GM20000 (cell line): ENCODE data around the gene RAB33B.
"Not testable (repeated sequence)": the region's sequence is repeated elsewhere in the genome, so short reads cannot be mapped to it uniquely, and the experiment has no call there.

Source experiments
- DNase-seq: peaks from one replicate; pipeline ENCODE4 v3.0.0; 2012; ENCODE audit warnings: low spot score
- CTCF ChIP-seq: IDR thresholded peaks from 2 replicates; pipeline ENCODE4 v1.5.1; 2012; ENCODE audit warnings: mild to moderate bottlenecking, control low read depth; ENCODE audit errors: extremely low read depth, missing control alignments

RAB33B gene

GRCh38 chr4:139438141-139438540, 15.8 kb upstream of the RAB33B start:
- TF ChIP-seq CTCF = no peak
- DNase-seq = no peak

- DNase-seq = no peak
- no peak for TF ChIP-seq CTCF
These were observed 12.9 kb upstream of the RAB33B start for GRCh38 chr4:139441029-139441428.

GRCh38 chr4:139443661-139444060, 10.3 kb upstream of the RAB33B start:
- no peak for TF ChIP-seq CTCF
- no peak for DNase-seq

- DNase-seq = not testable (repeated sequence)
These were observed 9.0 kb upstream of the RAB33B start for GRCh38 chr4:139444881-139445280.

- not testable (repeated sequence) for DNase-seq
These were observed 6.8 kb upstream of the RAB33B start for GRCh38 chr4:139447078-139447477.

GRCh38 chr4:139450586-139450985, 3.3 kb upstream of the RAB33B start:
- no peak for DNase-seq
- no peak for TF ChIP-seq CTCF

- DNase-seq = no peak
- no peak for TF ChIP-seq CTCF
These were observed 1.9 kb upstream of the RAB33B start for GRCh38 chr4:139451997-139452396.

GRCh38 chr4:139453041-139453370, 915 bp upstream of the RAB33B start:
- TF ChIP-seq CTCF = no peak
- peak; percentile 77 for DNase-seq
